Neural cell (in vitro differentiated cells): ENCODE results near the gene ANK2. TPM values are rescaled to one million over a fixed set of nuclear protein-coding genes. Genes with fewer than 3 reads are reported as not detected.

Source experiments
- H2AFZ ChIP-seq: fragments of 200-600, 300-800 bp; sonication (generic), shearing (Covaris generic); 2 replicates; pipeline ENCODE4 v1.6.0; 2014; ENCODE audit warnings: low read depth, mild to moderate bottlenecking, antibody characterized with exemption, low read length, moderate library complexity
- H3F3A ChIP-seq: fragments of 200-600 bp; shearing (Covaris generic); 2 replicates; pipeline ENCODE4 v1.6.1; 2016; ENCODE audit warnings: mild to moderate bottlenecking, moderate library complexity, mixed read lengths, antibody characterized with exemption, low read length; ENCODE audit not compliant: insufficient read depth, poor library complexity, severe bottlenecking
- H3K27ac ChIP-seq: fragments of 200-600, 300-800 bp; sonication (generic), shearing (Covaris generic); 2 replicates; pipeline ENCODE4 v1.5.1; 2014; ENCODE audit warnings: mild to moderate bottlenecking, low read length, moderate library complexity
- H3K27me3 ChIP-seq: fragments of 300-800, 200-600 bp; sonication (generic), shearing (Covaris generic); 2 replicates; pipeline ENCODE4 v1.6.0; 2014; ENCODE audit warnings: mild to moderate bottlenecking, low read depth, low read length, moderate library complexity; ENCODE audit not compliant: insufficient read depth
- H3K36me3 ChIP-seq: fragments of 300-800, 200-600 bp; sonication (generic), shearing (Covaris generic); 2 replicates; pipeline ENCODE4 v1.5.1; 2014; ENCODE audit warnings: mild to moderate bottlenecking, antibody characterized with exemption, low read length, moderate library complexity; ENCODE audit not compliant: insufficient read depth
- H3K4me2 ChIP-seq: fragments of 300-800, 200-600 bp; sonication (generic), shearing (Covaris generic); 2 replicates; pipeline ENCODE4 v1.6.0; 2014; ENCODE audit warnings: mild to moderate bottlenecking, low read length
- H3K4me3 ChIP-seq: fragments of 300-800, 200-600 bp; sonication (generic), shearing (Covaris generic); 2 replicates; pipeline ENCODE4 v1.5.1; 2014; ENCODE audit warnings: mild to moderate bottlenecking, low read length, moderate library complexity
- H3K79me2 ChIP-seq: fragments of 200-600 bp; shearing (Covaris generic); replicated peaks from 2 replicates; pipeline ENCODE4 v1.6.0; 2014; ENCODE audit warnings: mild to moderate bottlenecking, low read length, moderate library complexity; ENCODE audit not compliant: insufficient read depth
- H3K9ac ChIP-seq: fragments of 300-800, 200-600 bp; sonication (generic), shearing (Covaris generic); 2 replicates; pipeline ENCODE4 v1.6.1; 2016; ENCODE audit warnings: mild to moderate bottlenecking, low read length, mixed read lengths
- H3K9me2 ChIP-seq: fragments of 200-600 bp; shearing (Covaris generic); 2 replicates; pipeline ENCODE4 v1.6.1; 2016; ENCODE audit warnings: mild to moderate bottlenecking, low read length, mixed read lengths; ENCODE audit not compliant: insufficient read depth
- H3K9me3 ChIP-seq: fragments of 200-600, 300-800 bp; sonication (generic), shearing (Covaris generic); 2 replicates; pipeline ENCODE4 v1.6.1; 2016; ENCODE audit warnings: mild to moderate bottlenecking, mixed run types, low read length, moderate library complexity, mixed read lengths
- H4K20me1 ChIP-seq: fragments of 200-600 bp; shearing (Covaris generic); 2 replicates; pipeline ENCODE4 v1.6.1; 2016; ENCODE audit warnings: mild to moderate bottlenecking, mixed run types; ENCODE audit not compliant: insufficient read depth
- CTCF ChIP-seq: fragments of 450-650 bp; IDR thresholded peaks from 2 replicates; pipeline ENCODE4 v1.5.1; 2014; ENCODE audit warnings: antibody characterized with exemption, mild to moderate bottlenecking, moderate library complexity; ENCODE audit not compliant: poor library complexity, severe bottlenecking
- EP300 ChIP-seq: fragments of 450-650 bp; conservative IDR thresholded peaks from 2 replicates; pipeline ENCODE4 v1.6.1; 2014; ENCODE audit warnings: antibody characterized with exemption, mild to moderate bottlenecking, moderate library complexity; ENCODE audit not compliant: poor library complexity, severe bottlenecking
- EZH2 ChIP-seq: fragments of 200-600, 300-800 bp; shearing (Covaris generic), sonication (generic); IDR thresholded peaks from 2 replicates; pipeline ENCODE4 v1.6.1; 2014; ENCODE audit warnings: antibody characterized with exemption, low read length, borderline replicate concordance, mild to moderate bottlenecking; ENCODE audit not compliant: insufficient read depth, poor library complexity, severe bottlenecking
- MXI1 ChIP-seq: fragments of 450-650 bp; conservative IDR thresholded peaks from 2 replicates; pipeline ENCODE4 v1.6.1; 2014; ENCODE audit warnings: antibody characterized with exemption, mild to moderate bottlenecking; ENCODE audit not compliant: poor library complexity, severe bottlenecking
- POLR2AphosphoS5 ChIP-seq: IDR thresholded peaks from 2 replicates; pipeline ENCODE4 v1.6.1; 2012
- RAD21 ChIP-seq: fragments of 450-650 bp; conservative IDR thresholded peaks from 2 replicates; pipeline ENCODE4 v1.6.1; 2014; ENCODE audit warnings: antibody characterized with exemption, mild to moderate bottlenecking, moderate library complexity
- REST ChIP-seq: IDR thresholded peaks from 2 replicates; pipeline ENCODE4 v1.6.1; 2012; ENCODE audit warnings: borderline replicate concordance
- SMC3 ChIP-seq: fragments of 450-650 bp; conservative IDR thresholded peaks from 2 replicates; pipeline ENCODE4 v1.6.1; 2014; ENCODE audit warnings: antibody characterized with exemption, mild to moderate bottlenecking, moderate library complexity; ENCODE audit not compliant: poor library complexity
- TAF1 ChIP-seq: IDR thresholded peaks from 2 replicates; pipeline ENCODE4 v1.6.1; 2012; ENCODE audit warnings: low read depth
- polyA plus RNA-seq: library from polyadenylated mRNA; depleted of rRNA; stranded (reverse); fragments of >200 nt; gene quantifications from 2 replicates; pipeline ENCODE4 v1.2.3, GENCODE V29; 2014

Gene ANK2
- polyA plus RNA-seq, 1 donor from 2014 or later, result 52.0 TPM

GRCh38 chr4:113122066-113122465 lies 72.6 kb downstream of the ANK2 start:
- Histone ChIP-seq H3F3A (no peaks in the 10 kb centered on the region), H3K79me2 (no peaks in the 10 kb centered on the region), H3K9me3 (no peaks in the 10 kb centered on the region), H2AFZ (no peak overlapping the region), H3K27ac (no peak overlapping the region), H3K27me3 (no peaks in the 10 kb centered on the region), H3K9me2 (no peaks in the 10 kb centered on the region), H3K9ac (no peak overlapping the region), H3K4me2 (no peak overlapping the region), H3K4me3 (no peak overlapping the region), H3K36me3 (no peaks in the 10 kb centered on the region), H4K20me1 (no peaks in the 10 kb centered on the region)
- no peak for TF ChIP-seq SMC3
- no peak for TF ChIP-seq TAF1
- no peak for TF ChIP-seq EZH2
- no peak for TF ChIP-seq POLR2AphosphoS5

GRCh38 chr4:113125418-113125817 lies 76.0 kb downstream of the ANK2 start:
- Histone ChIP-seq H3K36me3 (no peaks in the 10 kb centered on the region), H3K9ac (no peak overlapping the region), H3K27me3 (no peaks in the 10 kb centered on the region), H3K79me2 (no peaks in the 10 kb centered on the region), H3F3A (no peaks in the 10 kb centered on the region), H2AFZ (no peak overlapping the region), H3K4me3 (no peak overlapping the region), H3K27ac (no peak overlapping the region), H4K20me1 (no peaks in the 10 kb centered on the region), H3K9me2 (no peaks in the 10 kb centered on the region), H3K9me3 (no peaks in the 10 kb centered on the region), H3K4me2 (no peak overlapping the region)
- TF ChIP-seq EP300 (no peak), SMC3 (no peak), POLR2AphosphoS5 (no peak), EZH2 (no peak), CTCF (no peak), RAD21 (no peak), TAF1 (no peak), MXI1 (no peak), REST (no peak)

GRCh38 chr4:113131136-113131535 lies 81.7 kb downstream of the ANK2 start:
- no peak overlapping the region for H3K9ac ChIP-seq
- no peak overlapping the region for H3K27ac ChIP-seq
- TF ChIP-seq TAF1 (no peak), REST (no peak)

More at GRCh38 chr4:113131136-113131535, 81.7 kb downstream of the ANK2 start:
- Histone ChIP-seq H3K9me2 (no peaks in the 10 kb centered on the region), H3K79me2 (no peaks in the 10 kb centered on the region), H3K4me3 (no peak overlapping the region), H3K36me3 (no peaks in the 10 kb centered on the region), H3F3A (no peaks in the 10 kb centered on the region), H3K9me3 (no peaks in the 10 kb centered on the region), H2AFZ (no peak overlapping the region), H3K27me3 (no peaks in the 10 kb centered on the region), H4K20me1 (no peaks in the 10 kb centered on the region), H3K4me2 (no peak overlapping the region)
